HL-60 (cell line): Measurements from ENCODE around the gene P2RX2.

ENCODE experiments used
- GABPA ChIP-seq: IDR thresholded peaks from 2 replicates; pipeline ENCODE4 v1.6.1; 2012; ENCODE audit warnings: low read depth
- POLR2AphosphoS5 ChIP-seq: IDR thresholded peaks from 2 replicates; pipeline ENCODE4 v1.6.1; 2012; ENCODE audit warnings: low read depth
- TF ChIP-seq, protein P1 (sequence below): IDR thresholded peaks from one replicate; pipeline ENCODE4 v1.5.1; 2011; ENCODE audit warnings: low read length, control low read depth, inconsistent platforms; ENCODE audit not compliant: insufficient read depth
- TF ChIP-seq, protein P2 (sequence below): IDR thresholded peaks from 2 replicates; pipeline ENCODE4 v1.6.1; 2012; ENCODE audit warnings: low read depth; ENCODE audit not compliant: insufficient replicate concordance

DNA sequence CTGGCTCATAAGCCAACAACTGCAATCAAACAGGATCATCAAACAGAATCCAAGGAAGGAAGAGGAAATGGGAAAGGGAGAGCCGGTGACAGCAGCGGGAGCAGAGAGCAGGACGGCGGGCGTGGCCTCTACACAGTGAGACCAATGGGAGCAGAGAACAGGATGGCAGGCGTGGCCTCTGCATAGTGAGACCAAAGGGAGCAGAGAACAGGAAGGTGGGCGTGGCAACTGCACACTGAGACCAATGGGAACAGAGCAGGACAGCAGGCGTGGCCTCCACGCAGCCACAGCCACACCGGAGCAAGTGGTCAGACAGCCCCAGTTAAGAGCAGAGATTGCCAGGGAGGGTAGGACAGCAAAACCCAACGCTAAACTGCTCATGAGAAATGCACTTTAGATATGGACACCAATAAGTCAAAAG is 24.6 kb upstream of the P2RX2 start:
- TF ChIP-seq, protein P1, sequence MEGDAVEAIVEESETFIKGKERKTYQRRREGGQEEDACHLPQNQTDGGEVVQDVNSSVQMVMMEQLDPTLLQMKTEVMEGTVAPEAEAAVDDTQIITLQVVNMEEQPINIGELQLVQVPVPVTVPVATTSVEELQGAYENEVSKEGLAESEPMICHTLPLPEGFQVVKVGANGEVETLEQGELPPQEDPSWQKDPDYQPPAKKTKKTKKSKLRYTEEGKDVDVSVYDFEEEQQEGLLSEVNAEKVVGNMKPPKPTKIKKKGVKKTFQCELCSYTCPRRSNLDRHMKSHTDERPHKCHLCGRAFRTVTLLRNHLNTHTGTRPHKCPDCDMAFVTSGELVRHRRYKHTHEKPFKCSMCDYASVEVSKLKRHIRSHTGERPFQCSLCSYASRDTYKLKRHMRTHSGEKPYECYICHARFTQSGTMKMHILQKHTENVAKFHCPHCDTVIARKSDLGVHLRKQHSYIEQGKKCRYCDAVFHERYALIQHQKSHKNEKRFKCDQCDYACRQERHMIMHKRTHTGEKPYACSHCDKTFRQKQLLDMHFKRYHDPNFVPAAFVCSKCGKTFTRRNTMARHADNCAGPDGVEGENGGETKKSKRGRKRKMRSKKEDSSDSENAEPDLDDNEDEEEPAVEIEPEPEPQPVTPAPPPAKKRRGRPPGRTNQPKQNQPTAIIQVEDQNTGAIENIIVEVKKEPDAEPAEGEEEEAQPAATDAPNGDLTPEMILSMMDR = no peak
- TF ChIP-seq GABPA (no peak), POLR2AphosphoS5 (no peak)
- TF ChIP-seq, protein P2, sequence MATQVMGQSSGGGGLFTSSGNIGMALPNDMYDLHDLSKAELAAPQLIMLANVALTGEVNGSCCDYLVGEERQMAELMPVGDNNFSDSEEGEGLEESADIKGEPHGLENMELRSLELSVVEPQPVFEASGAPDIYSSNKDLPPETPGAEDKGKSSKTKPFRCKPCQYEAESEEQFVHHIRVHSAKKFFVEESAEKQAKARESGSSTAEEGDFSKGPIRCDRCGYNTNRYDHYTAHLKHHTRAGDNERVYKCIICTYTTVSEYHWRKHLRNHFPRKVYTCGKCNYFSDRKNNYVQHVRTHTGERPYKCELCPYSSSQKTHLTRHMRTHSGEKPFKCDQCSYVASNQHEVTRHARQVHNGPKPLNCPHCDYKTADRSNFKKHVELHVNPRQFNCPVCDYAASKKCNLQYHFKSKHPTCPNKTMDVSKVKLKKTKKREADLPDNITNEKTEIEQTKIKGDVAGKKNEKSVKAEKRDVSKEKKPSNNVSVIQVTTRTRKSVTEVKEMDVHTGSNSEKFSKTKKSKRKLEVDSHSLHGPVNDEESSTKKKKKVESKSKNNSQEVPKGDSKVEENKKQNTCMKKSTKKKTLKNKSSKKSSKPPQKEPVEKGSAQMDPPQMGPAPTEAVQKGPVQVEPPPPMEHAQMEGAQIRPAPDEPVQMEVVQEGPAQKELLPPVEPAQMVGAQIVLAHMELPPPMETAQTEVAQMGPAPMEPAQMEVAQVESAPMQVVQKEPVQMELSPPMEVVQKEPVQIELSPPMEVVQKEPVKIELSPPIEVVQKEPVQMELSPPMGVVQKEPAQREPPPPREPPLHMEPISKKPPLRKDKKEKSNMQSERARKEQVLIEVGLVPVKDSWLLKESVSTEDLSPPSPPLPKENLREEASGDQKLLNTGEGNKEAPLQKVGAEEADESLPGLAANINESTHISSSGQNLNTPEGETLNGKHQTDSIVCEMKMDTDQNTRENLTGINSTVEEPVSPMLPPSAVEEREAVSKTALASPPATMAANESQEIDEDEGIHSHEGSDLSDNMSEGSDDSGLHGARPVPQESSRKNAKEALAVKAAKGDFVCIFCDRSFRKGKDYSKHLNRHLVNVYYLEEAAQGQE = no peak
